HEK293 (cell line): ENCODE measurements around the gene CPNE9.

ENCODE experiments used
- CTCF ChIP-seq: fragments of 450-650 bp; formaldehyde crosslinking; IDR thresholded peaks from 2 replicates; pipeline ENCODE4 v1.5.1; 2016; ENCODE audit warnings: missing biosample characterization, missing genetic modification characterization
- KLF17 ChIP-seq: fragments of 450-650 bp; formaldehyde crosslinking; IDR thresholded peaks from 2 replicates; pipeline ENCODE4 v1.5.1; 2016; ENCODE audit warnings: missing biosample characterization, missing genetic modification characterization
- PRDM1 ChIP-seq: fragments of 450-650 bp; formaldehyde crosslinking; IDR thresholded peaks from 2 replicates; pipeline ENCODE4; 2016; ENCODE audit warnings: missing biosample characterization, missing genetic modification characterization
- PRDM10 ChIP-seq: fragments of 450-650 bp; formaldehyde crosslinking; IDR thresholded peaks from 2 replicates; pipeline ENCODE4 v1.5.1; 2016; ENCODE audit warnings: missing biosample characterization, missing genetic modification characterization
- SP7 ChIP-seq: fragments of 450-650 bp; formaldehyde crosslinking; IDR thresholded peaks from 2 replicates; pipeline ENCODE4 v1.5.1; 2016; ENCODE audit warnings: missing biosample characterization, missing genetic modification characterization
- ZBTB8A ChIP-seq: fragments of 450-650 bp; formaldehyde crosslinking; IDR thresholded peaks from 2 replicates; pipeline ENCODE4 v1.5.1; 2016; ENCODE audit warnings: missing biosample characterization, missing genetic modification characterization
- ZNF114 ChIP-seq: fragments of 450-650 bp; formaldehyde crosslinking; IDR thresholded peaks from 2 replicates; pipeline ENCODE4 v1.5.0; 2017; ENCODE audit warnings: missing biosample characterization, missing genetic modification characterization
- ZNF184 ChIP-seq: fragments of 450-650 bp; IDR thresholded peaks from 2 replicates; pipeline ENCODE4 v1.5.1; 2018; ENCODE audit warnings: missing biosample characterization, mild to moderate bottlenecking, missing genetic modification characterization
- ZNF366 ChIP-seq: fragments of 450-650 bp; formaldehyde crosslinking; conservative IDR thresholded peaks from 2 replicates; pipeline ENCODE4 v1.5.1; 2016; ENCODE audit warnings: missing biosample characterization, missing genetic modification characterization
- ZNF518A ChIP-seq: fragments of 450-650 bp; formaldehyde crosslinking; conservative IDR thresholded peaks from 2 replicates; pipeline ENCODE4 v1.5.1; 2016; ENCODE audit warnings: low read depth, missing biosample characterization, missing genetic modification characterization
- ZNF555 ChIP-seq: fragments of 450-650 bp; formaldehyde crosslinking; conservative IDR thresholded peaks from 2 replicates; pipeline ENCODE4 v1.5.1; 2017; ENCODE audit warnings: missing biosample characterization, mild to moderate bottlenecking, missing genetic modification characterization, inconsistent platforms
- ZNF626 ChIP-seq: fragments of 450-650 bp; sonication (Bioruptor Pico); formaldehyde crosslinking; IDR thresholded peaks from 2 replicates; pipeline ENCODE4 v1.5.1; 2018; ENCODE audit warnings: missing biosample characterization, missing genetic modification characterization, inconsistent platforms
- ZNF629 ChIP-seq: fragments of 450-650 bp; formaldehyde crosslinking; IDR thresholded peaks from 2 replicates; pipeline ENCODE4 v1.5.1; 2017; ENCODE audit warnings: missing biosample characterization, missing genetic modification characterization
- ZNF654 ChIP-seq: fragments of 450-650 bp; formaldehyde crosslinking; IDR thresholded peaks from 2 replicates; pipeline ENCODE4 v1.5.1; 2016; ENCODE audit warnings: low read depth, missing biosample characterization, missing genetic modification characterization
- ZNF692 ChIP-seq: fragments of 450-650 bp; formaldehyde crosslinking; IDR thresholded peaks from 2 replicates; pipeline ENCODE4 v1.5.1; 2016; ENCODE audit warnings: missing biosample characterization, missing genetic modification characterization
- ZSCAN16 ChIP-seq: fragments of 450-650 bp; formaldehyde crosslinking; IDR thresholded peaks from 2 replicates; pipeline ENCODE4 v1.5.1; 2016; ENCODE audit warnings: missing biosample characterization, missing genetic modification characterization
- ZSCAN30 ChIP-seq: fragments of 450-650 bp; IDR thresholded peaks from 2 replicates; pipeline ENCODE4 v1.5.1; 2018; ENCODE audit warnings: missing biosample characterization, mild to moderate bottlenecking, missing genetic modification characterization, moderate library complexity

The CPNE9 gene

GRCh38 chr3:9715764-9716437 lies 12.3 kb downstream of the CPNE9 start (continued):
- TF ChIP-seq SP7 (tag by site-specific recombination) (peak; percentile 64), PRDM1 (peak; percentile 62), ZNF626 (tag by site-specific recombination) (no peak), ZNF654 (peak; percentile 92), CTCF (tag by site-specific recombination) (peak; percentile 79), ZNF184 (tag by site-specific recombination) (0 out of 2 replicates have a peak, but pooled peaks have one; percentile 3), KLF17 (tag by site-specific recombination) (0 out of 2 replicates have a peak, but pooled peaks have one; percentile 21), ZNF518A (tag by site-specific recombination) (0 out of 2 replicates have a peak, but pooled peaks have one; percentile 19), ZNF555 (tag by site-specific recombination) (no peak), ZSCAN30 (tag by site-specific recombination) (0 out of 2 replicates have a peak, but pooled peaks have one; percentile 43), ZNF366 (tag by site-specific recombination) (peak; percentile 38; the same call in 1 of the 2 replicates), ZNF114 (tag by site-specific recombination) (no peak), PRDM10 (tag by site-specific recombination) (0 out of 2 replicates have a peak, but pooled peaks have one; percentile 23), ZSCAN16 (no peak), ZBTB8A (tag by site-specific recombination) (peak; percentile 55; the same call in 1 of the 2 replicates), ZNF692 (tag by site-specific recombination) (peak; percentile 42; the same call in 1 of the 2 replicates), ZNF629 (tag by site-specific recombination) (peak; percentile 47)
